ENCODE measurements around the gene KAZN. TPM values are rescaled to one million over a fixed set of nuclear protein-coding genes. Genes with fewer than 3 reads are reported as not detected.

The KAZN gene
- total and polyA plus RNA-seq, 2 experiments from 2014 or later: 7.9 to 15.6 TPM

GRCh38 chr1:15057834-15058233, 459.3 kb downstream of the KAZN start:
- Histone ChIP-seq H3K9me2 (replicated peaks; ENCODE audit: insufficient read depth) (no peaks in the 10 kb centered on the region), H3K4me2 (no peak overlapping the region), H3K9me3 (ENCODE audit: low read depth) (no peaks in the 10 kb centered on the region), H4K20me1 (ENCODE audit: insufficient read depth, poor library complexity, severe bottlenecking) (no peaks in the 10 kb centered on the region), H3K79me2 (no peaks in the 10 kb centered on the region), H3K27ac (no peak overlapping the region), H3K36me3 (replicated peaks; ENCODE audit: insufficient read depth, low read depth) (no peaks in the 10 kb centered on the region), H2AFZ (no peak overlapping the region), H3K4me3 (no peak overlapping the region), H3K4me1 (ENCODE audit: insufficient read depth) (no peaks in the 10 kb centered on the region), H3K27me3 (no peaks in the 10 kb centered on the region)
- TF ChIP-seq EZH2phosphoT487 (IDR thresholded peaks at IDR 0.05; ENCODE audit: low read depth, severe bottlenecking, unreplicated experiment): no peak
- no peak for TF ChIP-seq EZH2 (IDR thresholded peaks at IDR 0.05; ENCODE audit: borderline replicate concordance)
- TF ChIP-seq, protein P1, sequence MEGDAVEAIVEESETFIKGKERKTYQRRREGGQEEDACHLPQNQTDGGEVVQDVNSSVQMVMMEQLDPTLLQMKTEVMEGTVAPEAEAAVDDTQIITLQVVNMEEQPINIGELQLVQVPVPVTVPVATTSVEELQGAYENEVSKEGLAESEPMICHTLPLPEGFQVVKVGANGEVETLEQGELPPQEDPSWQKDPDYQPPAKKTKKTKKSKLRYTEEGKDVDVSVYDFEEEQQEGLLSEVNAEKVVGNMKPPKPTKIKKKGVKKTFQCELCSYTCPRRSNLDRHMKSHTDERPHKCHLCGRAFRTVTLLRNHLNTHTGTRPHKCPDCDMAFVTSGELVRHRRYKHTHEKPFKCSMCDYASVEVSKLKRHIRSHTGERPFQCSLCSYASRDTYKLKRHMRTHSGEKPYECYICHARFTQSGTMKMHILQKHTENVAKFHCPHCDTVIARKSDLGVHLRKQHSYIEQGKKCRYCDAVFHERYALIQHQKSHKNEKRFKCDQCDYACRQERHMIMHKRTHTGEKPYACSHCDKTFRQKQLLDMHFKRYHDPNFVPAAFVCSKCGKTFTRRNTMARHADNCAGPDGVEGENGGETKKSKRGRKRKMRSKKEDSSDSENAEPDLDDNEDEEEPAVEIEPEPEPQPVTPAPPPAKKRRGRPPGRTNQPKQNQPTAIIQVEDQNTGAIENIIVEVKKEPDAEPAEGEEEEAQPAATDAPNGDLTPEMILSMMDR (IDR thresholded peaks at IDR 0.05; ENCODE audit: poor library complexity): no peak
- WGBS (ENCODE audit: low lambda C conversion rate, missing lambda C conversion rate): 95% methylated on average over 5 of the region's 5 CpGs
- no peak for DNase-seq (ENCODE audit: low spot score)

DNA sequence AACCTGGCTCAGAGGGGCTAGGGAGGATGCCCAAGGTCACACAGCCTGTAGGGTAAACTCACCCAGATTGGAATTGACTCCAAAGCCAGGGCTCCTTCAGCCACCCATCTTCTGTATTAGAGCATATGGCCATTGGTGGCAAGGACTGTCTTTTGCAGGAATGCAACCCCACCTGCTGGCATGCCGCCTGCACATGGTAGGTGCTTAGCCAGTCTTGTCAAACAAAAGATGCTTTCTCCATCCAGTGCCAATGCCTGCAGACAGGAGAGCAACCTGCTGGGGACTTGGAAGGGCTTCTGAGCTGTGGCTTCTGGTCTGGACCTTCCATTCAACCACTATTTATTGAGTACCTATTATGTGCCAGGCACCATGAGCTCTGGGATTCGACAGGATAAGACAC, 459.8 kb downstream of the KAZN start:
- Histone ChIP-seq H3K36me3 (replicated peaks; ENCODE audit: insufficient read depth, low read depth) (no peaks in the 10 kb centered on the region), H3K4me1 (ENCODE audit: insufficient read depth) (no peaks in the 10 kb centered on the region), H2AFZ (no peak overlapping the region), H3K79me2 (no peaks in the 10 kb centered on the region), H3K27me3 (no peaks in the 10 kb centered on the region), H3K27ac (no peak overlapping the region), H3K4me2 (no peak overlapping the region), H3K9me2 (replicated peaks; ENCODE audit: insufficient read depth) (no peaks in the 10 kb centered on the region), H3K9me3 (ENCODE audit: low read depth) (no peaks in the 10 kb centered on the region), H4K20me1 (ENCODE audit: insufficient read depth, poor library complexity, severe bottlenecking) (no peaks in the 10 kb centered on the region), H3K4me3 (no peak overlapping the region)
- DNase-seq (ENCODE audit: low spot score): no peak
- TF ChIP-seq EZH2 (IDR thresholded peaks at IDR 0.05; ENCODE audit: borderline replicate concordance): no peak
- TF ChIP-seq, protein P1 (IDR thresholded peaks at IDR 0.05; ENCODE audit: poor library complexity): no peak
- TF ChIP-seq EZH2phosphoT487 (IDR thresholded peaks at IDR 0.05; ENCODE audit: low read depth, severe bottlenecking, unreplicated experiment): no peak
- 95% methylated on average over 2 of the region's 2 CpGs for WGBS (ENCODE audit: low lambda C conversion rate, missing lambda C conversion rate)

DNA sequence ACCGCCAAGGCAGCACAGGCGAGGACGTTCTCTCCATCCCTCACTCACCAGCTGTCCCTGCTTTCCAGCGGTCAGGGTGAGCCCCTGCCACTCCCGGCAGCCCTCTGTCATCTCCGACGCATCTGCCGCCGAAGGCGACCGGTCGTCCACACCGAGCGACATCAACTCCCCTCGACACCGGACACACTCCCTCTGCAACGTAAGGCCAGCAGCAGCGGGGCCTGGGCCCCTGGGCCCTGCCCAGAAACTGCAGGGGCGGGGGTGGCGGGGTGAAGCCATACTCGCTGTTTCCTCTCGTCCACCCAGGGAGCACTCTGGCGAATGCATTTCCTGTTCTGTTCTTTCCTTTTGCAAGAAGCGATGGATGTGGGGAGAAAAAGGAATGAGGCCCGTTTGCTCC, 461.6 kb downstream of the KAZN start:
- Histone ChIP-seq H3K9me3 (ENCODE audit: low read depth) (no peaks in the 10 kb centered on the region), H3K4me1 (ENCODE audit: insufficient read depth) (no peaks in the 10 kb centered on the region), H3K4me2 (no peak overlapping the region), H3K36me3 (replicated peaks; ENCODE audit: insufficient read depth, low read depth) (no peaks in the 10 kb centered on the region), H3K9me2 (replicated peaks; ENCODE audit: insufficient read depth) (no peaks in the 10 kb centered on the region), H3K27me3 (no peaks in the 10 kb centered on the region), H2AFZ (no peak overlapping the region), H3K79me2 (no peaks in the 10 kb centered on the region), H3K27ac (no peak overlapping the region), H3K4me3 (no peak overlapping the region), H4K20me1 (ENCODE audit: insufficient read depth, poor library complexity, severe bottlenecking) (no peaks in the 10 kb centered on the region)
- WGBS (ENCODE audit: low lambda C conversion rate, missing lambda C conversion rate): 93% methylated on average over 25 of the region's 25 CpGs
- TF ChIP-seq EZH2phosphoT487 (IDR thresholded peaks at IDR 0.05; ENCODE audit: low read depth, severe bottlenecking, unreplicated experiment) (no peak), EZH2 (IDR thresholded peaks at IDR 0.05; ENCODE audit: borderline replicate concordance) (no peak)
- TF ChIP-seq, protein P1 (IDR thresholded peaks at IDR 0.05; ENCODE audit: poor library complexity): no peak
- DNase-seq (ENCODE audit: low spot score): no peak
